ENCODE results near the gene IVNS1ABP.

- TF ChIP-seq POLR2AphosphoS5 (IDR thresholded peaks at IDR 0.05), result no peak
- TF ChIP-seq, protein P1, sequence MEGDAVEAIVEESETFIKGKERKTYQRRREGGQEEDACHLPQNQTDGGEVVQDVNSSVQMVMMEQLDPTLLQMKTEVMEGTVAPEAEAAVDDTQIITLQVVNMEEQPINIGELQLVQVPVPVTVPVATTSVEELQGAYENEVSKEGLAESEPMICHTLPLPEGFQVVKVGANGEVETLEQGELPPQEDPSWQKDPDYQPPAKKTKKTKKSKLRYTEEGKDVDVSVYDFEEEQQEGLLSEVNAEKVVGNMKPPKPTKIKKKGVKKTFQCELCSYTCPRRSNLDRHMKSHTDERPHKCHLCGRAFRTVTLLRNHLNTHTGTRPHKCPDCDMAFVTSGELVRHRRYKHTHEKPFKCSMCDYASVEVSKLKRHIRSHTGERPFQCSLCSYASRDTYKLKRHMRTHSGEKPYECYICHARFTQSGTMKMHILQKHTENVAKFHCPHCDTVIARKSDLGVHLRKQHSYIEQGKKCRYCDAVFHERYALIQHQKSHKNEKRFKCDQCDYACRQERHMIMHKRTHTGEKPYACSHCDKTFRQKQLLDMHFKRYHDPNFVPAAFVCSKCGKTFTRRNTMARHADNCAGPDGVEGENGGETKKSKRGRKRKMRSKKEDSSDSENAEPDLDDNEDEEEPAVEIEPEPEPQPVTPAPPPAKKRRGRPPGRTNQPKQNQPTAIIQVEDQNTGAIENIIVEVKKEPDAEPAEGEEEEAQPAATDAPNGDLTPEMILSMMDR (IDR thresholded peaks at IDR 0.05), result no peak
- TF ChIP-seq POLR2A (IDR thresholded peaks at IDR 0.05), result no peak
- TF ChIP-seq EP300 (IDR thresholded peaks at IDR 0.05; ENCODE audit: low read depth), result no peak
Observed at GRCh38 chr1:185250063-185250462, 67.0 kb downstream of the IVNS1ABP start.
